Non-pigmented ciliary epithelial cell (primary cell): ENCODE measurements around the gene PELI1.

Source experiments
- DNase-seq: peaks from one replicate; pipeline ENCODE4 v3.0.0-alpha.2; 2010; ENCODE audit warnings: low read depth

Gene PELI1, protein sequence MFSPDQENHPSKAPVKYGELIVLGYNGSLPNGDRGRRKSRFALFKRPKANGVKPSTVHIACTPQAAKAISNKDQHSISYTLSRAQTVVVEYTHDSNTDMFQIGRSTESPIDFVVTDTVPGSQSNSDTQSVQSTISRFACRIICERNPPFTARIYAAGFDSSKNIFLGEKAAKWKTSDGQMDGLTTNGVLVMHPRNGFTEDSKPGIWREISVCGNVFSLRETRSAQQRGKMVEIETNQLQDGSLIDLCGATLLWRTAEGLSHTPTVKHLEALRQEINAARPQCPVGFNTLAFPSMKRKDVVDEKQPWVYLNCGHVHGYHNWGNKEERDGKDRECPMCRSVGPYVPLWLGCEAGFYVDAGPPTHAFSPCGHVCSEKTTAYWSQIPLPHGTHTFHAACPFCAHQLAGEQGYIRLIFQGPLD

DNA sequence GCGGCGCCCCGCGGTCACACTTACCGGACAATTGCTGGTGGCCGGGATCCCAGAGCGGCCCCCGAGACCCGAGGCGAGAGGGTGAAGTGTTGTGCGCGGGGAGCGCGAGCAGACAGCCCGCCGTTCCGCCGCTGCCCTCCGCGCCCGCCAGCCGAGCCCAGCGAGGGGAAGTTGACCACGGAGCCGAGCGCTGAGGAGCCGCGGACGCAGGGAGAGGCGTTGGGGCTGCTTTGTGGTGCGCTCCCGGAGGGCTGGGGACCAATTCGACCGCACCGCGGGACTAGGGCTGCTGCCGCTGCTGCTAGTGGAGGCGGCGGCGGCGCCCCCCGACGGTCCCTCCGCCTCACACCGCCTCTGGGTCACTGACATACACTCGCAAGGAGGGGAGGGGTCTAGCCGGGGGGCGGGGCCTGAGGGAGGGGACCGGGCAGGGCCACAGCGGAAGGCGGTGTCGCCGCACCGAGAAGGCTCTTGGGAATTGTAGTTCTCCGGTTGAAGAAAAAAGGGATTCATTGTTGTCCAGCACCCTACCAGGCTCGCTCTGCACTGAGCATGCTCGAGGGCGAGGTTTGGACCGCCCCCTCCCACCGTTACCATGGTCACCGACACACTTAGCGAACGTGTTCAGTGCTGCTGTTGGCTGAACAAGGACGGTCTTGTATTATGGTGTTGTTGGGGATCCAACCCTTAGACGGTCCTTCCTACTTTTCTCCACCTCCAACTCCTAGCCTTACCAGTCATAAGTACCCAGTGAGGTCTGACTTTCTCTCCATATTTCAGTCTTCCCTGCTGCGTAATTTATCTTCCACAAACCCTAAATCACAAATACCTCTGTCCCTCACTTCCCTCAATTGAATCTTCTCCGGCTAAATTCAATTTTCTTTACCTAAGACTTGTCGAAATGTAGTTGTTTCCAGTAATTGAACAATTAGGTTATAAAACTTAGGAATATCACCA lies at the start of gene PELI1:
Gene PELI1 (minus strand): TSS at position 364 of the 957 bp plus-strand sequence. CDS start 36,110 bp downstream, outside the sequence.
- peak; percentile 93 for DNase-seq

DNA sequence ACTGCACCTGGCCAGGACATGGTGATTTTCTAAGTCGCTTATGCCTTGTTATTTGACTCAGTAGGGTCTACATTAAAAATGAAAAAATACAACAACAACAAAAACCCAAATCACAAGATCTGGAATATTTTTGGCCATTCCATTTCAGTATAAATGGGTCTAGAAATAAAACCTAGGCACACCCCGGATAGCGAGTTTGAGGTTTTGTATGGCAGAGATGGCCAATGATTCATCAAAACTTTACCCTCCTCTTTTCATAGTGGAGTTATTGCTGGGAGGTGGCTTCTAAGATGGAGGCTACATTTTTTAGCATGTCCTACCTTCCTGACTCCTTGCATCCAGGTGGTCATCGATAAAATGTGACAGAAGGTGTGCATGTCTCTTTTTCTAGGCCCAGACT lies 49.3 kb upstream of the PELI1 start:
- no peak for DNase-seq

DNA sequence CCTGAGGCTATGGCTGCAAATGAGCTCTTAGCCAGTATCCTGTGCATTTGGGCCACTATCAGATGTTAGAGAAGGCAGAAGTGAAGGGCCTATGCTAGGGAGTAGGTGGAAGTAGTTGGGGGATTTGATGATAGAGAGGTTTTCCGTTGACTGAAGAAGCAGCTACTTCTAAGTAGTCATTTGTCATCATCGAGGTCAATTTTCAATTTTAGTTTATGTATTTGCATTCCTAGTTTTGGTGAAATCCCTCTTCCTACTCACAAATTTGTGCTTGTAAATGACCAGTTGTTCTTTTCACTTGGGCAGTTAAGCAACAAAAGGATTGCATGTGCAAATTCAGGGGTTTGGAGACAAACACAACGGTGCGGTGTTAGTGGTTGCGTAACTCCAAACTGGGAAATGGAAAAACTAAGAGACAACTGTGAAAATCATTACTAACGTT lies 48.5 kb upstream of the PELI1 start:
- no peak for DNase-seq

DNA sequence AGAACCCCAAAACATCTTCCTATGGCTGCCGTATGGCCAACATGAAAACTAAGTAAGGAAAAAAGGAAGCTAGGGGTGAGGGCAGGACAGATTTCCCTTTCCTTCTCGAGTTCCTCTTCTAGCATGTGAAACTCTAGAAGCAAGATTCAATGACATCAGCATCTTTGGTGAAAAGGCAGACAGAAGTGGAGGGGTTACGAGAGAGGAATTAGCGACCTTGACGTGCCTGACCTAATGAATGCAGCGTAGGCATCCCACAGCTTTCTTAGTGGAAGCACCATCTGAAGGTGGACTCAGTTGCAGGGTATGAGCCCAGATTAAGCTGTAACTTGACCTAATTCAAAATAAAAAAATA lies 47.9 kb upstream of the PELI1 start:
- DNase-seq, result no peak

DNA sequence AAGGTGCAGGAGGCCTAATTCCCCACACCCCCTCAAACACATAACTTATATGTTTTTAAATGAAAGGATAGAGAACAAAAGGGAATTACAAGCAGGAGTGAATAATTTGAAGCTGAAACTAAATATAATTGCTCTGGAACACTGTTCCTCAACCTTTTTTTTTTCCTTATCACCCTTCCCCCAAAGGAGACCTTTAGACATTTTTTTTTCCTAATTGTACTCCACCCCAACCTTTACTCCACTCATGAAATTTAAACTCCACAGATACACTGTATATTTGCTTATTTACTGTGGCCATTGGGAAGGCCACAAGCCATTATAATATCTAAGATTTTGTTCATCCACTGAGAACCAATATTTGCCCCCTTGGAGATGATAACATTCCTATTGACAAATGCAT lies 45.4 kb upstream of the PELI1 start:
- no peak for DNase-seq

DNA sequence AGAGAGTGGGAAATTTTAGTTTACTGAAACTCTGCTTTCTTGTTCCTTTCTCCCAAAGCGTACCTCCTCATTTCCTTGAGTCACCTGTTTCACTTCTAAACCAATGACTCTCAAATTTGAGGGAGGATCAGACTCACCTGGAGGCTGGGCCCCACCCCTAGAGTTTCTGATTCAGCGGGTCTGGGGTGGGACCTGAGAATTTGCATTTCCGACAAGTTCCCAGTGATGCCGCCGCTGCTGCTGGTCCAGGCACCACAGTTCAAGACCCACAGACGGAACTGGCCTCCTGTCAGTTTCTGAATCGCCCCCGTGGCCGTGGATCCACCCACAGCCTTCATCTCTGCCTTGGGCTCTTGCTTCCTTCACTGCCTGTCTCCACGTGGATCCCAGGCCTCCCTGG lies 44.9 kb upstream of the PELI1 start:
- DNase-seq, result no peak

DNA sequence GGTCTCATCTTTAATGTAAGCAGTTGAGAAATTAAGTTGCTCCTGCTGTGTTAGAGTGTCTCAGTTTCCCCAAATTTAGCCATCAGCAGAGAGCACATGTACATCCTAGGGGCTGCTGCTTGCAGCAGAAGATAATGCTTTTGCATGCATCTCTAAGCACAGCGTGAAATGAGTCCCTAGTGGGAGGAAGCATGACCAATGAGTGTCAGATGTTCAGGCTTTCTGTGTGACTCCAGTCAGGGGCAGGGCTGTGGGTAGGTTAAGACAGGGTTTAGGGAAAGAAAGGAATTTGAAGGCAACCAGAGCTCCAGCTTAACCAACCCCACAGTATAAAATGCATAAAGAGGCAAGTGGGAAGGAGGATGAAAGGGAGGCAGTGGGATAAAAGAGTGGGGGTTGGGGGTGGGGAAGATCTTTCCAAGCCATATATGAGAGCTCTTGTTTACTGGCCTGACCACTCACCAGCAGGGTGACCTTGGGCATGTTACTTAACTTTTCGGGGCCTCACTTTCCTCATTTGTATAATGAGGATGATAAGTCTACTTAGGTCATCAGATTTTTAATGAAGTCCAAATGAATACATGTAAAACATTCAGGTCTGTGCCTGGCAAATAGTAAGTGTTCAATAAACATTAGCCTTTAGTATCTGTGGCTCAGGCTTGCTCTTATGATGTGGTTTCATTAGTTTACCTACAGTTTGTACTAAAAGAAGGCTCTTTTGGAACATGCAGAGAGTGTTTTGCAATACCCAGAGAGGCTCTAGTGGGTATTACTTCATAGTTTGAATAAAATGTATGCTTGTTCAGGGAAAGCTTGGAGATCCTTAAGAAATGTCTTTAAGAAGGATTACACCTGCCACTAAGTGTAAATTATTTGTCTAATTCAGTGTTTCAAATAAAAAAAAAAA lies 42.7 kb upstream of the PELI1 start:
- no peak for DNase-seq

DNA sequence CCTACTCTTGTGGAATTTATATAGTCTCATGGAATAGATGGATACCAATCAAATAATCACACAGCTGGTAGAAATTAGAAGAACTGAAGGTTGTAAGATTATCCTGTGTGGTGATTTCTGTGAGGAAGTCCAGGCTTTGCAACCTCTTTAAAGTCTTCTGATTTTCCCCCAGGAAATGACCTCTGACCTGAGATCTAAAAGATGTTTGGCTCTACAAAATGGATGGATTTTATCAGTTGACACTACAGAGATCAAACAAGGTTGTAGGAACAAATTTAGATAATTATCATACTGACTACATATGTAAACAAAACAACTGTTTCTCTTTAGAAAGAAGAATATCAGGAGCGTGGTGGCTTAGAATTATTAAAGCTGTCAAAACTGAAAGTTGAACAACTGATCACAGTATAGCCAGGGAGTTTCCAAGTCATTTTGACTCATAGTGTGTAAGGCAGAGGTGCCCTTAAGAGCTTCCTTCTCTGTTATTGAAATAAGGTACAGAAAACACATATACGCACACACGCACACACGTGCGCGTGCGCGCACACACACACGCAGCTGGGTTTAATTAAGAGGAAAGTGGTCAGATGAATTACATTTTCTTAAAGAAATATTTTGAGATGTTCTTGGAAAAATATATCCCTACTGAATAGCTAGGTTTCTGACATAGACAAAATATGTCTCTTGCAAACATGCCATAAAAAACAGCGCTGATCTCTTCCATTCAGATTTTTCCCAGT lies 35.5 kb upstream of the PELI1 start:
- no peak for DNase-seq

DNA sequence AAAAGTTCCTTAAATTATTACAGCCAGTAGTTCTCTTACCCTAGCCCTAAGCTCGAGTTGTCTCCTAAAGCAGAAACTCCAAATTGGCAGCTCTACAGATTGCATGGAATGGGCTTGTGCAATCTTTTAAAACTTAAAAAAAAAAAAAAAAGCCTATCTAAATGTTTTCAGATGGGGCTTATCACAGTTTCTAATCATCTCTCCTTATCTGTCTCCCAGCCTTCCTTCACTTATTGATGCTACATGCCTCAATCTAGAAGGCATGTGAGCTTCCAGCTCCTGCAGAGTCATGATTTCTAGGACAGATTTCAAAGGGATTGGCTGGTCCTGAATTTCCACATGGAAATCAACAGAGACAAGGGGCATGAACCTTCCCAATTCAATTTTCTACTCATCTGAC lies 33.1 kb upstream of the PELI1 start:
- no peak for DNase-seq

DNA sequence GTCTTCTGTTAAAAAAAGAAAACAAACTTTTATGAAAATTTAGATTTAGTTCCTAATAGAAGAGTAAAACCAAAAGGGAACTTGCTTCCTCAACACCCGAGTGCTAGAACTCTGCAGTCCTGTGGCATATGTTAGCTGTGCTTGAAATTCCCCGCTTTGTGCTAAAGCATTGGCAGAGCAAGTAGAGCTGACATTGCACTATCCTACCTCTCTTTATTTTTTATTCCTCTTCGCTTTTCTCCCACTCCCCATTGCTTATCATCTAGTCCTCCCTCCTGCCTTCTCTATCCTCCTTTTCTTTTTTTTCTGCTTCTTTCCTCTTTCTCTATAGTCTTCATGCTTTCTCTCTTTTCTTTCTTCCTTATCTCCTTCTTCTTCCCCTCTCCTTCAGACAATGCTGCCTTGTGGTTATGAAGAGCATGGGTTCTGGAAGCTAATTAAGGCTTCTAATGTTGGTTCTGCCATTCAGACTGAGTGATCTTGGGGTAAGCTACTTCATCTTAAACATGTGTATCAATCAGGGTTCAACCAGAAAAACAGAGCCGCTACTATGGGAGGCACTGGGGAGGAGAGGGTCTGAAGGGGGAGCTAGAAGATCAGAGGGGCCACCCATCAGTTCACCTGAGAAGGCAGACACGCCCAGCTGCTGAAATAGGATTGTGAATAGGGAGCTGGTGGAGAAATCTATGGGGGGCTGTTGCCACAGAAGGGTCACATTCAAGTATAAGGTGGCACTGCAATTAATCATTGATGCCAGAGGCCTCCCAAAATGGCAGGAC lies 31.4 kb upstream of the PELI1 start:
- DNase-seq, result no peak

DNA sequence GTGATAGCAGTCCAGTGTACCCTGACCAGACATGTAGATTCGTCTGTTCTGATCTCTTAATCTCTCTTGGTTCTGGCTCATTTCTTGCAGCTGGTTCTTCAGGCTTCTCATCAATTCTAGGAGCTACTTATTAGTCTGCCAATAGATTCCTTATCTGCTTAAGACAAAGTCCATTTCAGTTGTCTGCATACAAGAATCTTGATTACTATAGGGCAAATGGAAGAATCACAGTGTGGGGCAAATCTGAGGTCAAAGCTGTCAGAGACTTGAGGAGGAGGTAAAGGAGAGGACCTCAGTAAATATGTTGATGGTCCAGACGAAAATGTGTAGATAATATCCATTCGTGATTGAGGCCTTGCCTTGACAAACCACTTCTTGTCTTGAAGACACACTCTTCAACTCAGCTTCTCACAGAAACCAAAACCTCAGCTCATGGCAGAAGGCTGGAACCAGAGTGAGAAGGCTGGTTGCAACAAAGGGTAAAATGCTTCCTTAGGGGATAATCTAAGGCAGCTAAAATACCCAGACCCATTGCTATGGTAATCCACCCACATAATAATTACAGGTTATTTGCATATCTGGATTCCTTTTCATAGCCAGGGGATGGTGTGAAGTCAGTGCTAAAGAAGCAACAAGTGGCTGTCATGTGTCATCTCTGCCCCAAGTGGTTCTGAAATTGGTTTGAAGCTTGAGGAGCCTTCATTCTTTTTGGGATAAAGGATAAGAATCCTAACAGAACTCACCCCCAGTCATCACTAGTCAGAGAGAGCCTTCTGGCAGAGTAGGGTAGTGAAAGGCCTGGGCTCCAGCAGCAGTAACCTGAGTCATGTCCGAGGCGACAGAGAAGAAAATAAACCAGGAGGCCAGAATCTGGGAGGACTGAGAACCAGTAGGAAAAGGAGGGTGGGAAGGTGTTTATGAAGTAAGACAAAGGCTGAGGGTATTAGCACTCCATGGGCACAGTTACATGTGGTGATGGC lies 29.2 kb upstream of the PELI1 start:
- no peak for DNase-seq

DNA sequence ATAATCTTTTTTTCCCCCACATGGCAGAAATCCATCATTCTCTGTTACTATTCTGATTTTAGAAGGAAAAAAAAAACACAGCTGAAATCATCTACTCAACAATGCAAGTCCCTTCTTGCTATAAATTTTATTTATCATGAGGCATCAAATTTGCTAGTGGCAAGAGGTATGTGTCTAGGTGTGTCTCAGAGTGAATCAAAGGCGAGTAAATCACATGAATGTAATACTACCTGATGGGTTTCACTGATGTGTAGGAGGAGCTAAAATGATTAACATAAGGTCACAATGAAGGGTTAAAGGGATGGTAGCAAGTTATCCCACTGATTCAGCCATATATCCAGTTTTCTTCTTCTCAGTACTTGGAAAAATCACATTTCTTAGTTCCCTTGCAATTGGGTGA lies 24.5 kb upstream of the PELI1 start:
- no peak for DNase-seq

DNA sequence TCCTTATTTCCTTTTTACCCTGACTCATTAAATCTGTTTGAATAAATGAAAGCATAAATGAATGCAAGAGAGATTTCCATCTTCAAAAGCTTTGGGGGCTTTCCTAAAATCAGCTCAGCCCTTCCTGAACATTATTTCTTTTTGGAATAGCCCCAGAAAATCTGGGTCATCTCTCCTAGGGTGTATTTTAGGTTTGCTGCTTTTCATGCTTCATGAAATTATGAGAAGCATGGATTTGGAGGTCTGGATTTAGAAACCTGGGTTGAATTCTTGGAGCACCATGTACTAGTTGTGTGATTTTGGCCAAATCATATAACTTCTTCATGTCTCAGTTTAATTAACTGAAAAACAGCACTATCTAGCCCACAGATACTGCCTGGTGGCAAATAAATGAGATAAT lies 24.0 kb upstream of the PELI1 start:
- no peak for DNase-seq

DNA sequence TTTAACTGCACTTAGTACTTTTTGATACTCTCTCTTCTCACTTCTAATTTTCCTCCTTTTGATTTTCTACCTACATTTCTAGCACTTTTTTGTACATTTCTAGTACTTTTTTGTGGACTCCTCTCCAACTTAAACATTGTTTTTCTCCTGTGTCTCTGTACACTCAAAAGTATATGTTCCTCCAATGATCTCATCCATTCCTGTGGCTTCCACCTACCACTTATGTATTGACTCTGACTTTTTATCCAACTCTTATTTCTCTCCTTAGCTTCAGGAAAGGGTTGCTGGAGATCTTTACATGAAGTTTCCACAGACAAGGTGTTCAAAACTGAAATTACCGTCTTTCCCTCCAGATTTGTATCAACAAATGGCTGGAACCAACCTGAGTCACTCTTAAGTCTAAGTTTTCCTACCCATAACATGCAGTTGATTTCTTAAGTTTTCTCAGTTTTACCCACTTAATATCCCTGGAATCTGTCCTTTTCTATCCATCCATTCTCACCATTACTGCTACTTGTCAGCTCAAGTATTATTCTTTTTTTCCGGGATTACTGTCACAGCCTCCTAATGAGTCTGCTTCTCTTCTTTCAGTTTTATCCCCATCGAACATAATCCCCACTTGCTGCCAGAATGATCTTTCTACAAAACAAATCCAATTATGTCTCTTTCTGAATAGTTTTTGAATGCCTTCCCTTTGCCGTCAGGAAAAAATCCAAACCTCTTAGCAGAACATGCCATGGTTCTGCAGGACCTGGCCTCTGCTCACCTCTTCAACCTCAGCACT lies 22.6 kb upstream of the PELI1 start:
- DNase-seq, result no peak

DNA sequence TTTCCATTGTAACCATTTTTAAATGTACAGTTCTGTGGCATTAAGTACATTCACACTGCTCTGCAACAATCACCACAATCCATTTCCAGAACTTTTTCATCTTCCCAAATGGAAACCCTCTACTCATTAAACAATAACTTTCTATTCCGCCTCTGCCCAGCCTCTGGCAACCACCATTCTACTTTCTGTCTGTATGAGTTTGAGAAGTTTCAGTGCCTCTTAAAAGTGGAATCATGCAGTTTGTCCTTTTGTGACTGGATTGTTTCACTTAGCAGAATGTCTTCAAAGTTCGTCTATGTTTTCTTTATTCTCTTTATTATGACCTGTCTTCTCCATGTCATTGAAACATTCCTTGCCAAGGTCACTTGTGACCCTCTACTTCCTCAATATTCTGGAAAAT lies 22.0 kb upstream of the PELI1 start:
- DNase-seq, result no peak

DNA sequence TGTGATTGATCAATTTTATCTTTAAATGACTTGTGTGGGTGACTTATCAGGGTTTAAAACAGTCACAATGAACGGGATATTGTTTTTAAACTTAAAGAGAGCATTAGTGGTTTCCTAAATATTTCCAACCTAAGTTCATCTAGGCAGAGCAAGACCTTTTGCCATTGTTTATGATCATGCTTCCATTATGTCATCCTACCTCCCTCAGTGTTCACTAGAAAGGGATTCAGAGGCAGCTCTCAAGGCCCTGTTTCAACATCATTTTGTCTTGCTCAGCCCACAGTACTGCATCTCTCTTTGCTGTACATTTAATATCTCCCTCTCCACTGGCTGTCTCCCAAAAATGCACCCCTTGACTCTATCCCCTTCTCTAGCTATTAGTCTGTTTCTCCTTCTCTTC lies 21.5 kb upstream of the PELI1 start:
- peak; percentile 54 for DNase-seq

DNA sequence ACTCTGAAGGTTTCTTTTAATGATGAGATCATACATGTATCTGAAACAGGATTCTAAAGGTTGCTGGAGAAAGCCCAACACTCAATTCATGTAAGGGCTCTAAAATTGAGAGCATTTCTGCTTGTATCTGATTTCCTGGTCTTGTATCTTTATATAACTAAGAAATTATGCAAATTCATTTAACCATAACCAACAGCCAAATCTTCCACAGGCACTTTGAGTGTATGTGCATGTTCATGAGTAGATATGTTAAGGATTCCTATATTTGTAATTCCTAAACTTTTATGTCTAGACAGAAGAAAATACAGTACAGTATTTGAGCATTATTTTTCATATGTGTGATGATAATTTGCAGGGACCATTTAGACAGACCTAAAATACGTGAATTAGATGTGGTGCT lies 20.4 kb upstream of the PELI1 start:
- no peak for DNase-seq

DNA sequence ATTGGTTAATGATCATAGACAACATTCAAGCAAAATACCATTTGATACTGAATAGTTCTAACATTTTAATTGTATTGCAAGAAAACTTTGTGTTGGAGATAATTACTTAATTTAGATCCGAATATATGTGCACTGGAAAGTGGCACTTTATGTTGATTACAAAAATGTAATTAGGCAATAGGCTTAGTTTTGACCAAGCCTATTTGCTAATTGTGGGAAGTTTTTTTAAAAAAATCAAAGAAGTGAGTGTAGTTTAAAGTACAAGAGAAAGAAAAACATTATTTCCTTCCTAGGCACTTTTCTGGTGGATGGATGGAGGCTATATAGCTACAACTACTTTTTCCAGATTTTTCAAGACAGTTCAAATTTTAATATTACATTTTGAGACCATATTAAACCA lies 18.3 kb upstream of the PELI1 start:
- no peak for DNase-seq

DNA sequence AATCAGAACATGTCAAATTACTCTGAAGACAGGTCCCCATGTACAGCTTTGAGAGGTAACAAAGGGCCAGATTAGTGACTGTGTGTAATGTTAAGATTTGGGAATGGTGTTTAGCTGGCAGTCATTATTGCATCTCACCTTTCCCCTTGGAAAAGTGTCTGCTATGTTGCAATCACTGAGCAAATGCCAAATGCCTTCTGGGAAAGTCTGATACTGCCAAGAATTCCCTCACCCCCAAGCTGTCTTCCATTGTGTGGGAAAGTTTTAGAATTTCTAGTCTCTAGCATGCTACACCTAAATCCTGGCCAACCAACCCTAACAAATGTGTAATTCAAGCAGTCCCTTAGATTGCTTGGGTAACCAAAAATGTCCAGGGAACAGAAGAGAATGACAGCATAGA lies 13.6 kb upstream of the PELI1 start:
- DNase-seq, result no peak
